Trophoblast cell (in vitro differentiated cells and primary cell): ENCODE data around the gene EPHA4.

ENCODE experiments used
- DNase-seq, 2 donors: peaks; one replicate each; pipeline ENCODE4 v3.0.0-alpha.2; 2016
- H2AFZ ChIP-seq: 2 replicates; pipeline ENCODE4 v1.6.1; 2013; ENCODE audit warnings: low read length, moderate library complexity, mild to moderate bottlenecking; ENCODE audit not compliant: insufficient read depth, poor library complexity
- H2AK5ac ChIP-seq: 2 replicates; pipeline ENCODE4 v1.6.1; 2013; ENCODE audit warnings: mild to moderate bottlenecking, low read length
- H2BK120ac ChIP-seq: 2 replicates; pipeline ENCODE4 v1.6.1; 2013; ENCODE audit warnings: low read length, mild to moderate bottlenecking, moderate library complexity; ENCODE audit not compliant: insufficient read depth, poor library complexity
- H2BK12ac ChIP-seq: 2 replicates; pipeline ENCODE4 v1.6.1; 2013; ENCODE audit warnings: mild to moderate bottlenecking, low read length, moderate library complexity
- H2BK5ac ChIP-seq: 2 replicates; pipeline ENCODE4 v1.6.1; 2013; ENCODE audit warnings: low read length, low read depth, moderate library complexity, mild to moderate bottlenecking; ENCODE audit not compliant: poor library complexity
- H3K14ac ChIP-seq: 2 replicates; pipeline ENCODE4 v1.6.1; 2013; ENCODE audit warnings: mild to moderate bottlenecking, low read length
- H3K18ac ChIP-seq: 2 replicates; pipeline ENCODE4 v1.6.1; 2013; ENCODE audit warnings: mild to moderate bottlenecking, low read length
- H3K23ac ChIP-seq: 2 replicates; pipeline ENCODE4 v1.6.1; 2013; ENCODE audit warnings: low read length
- H3K27ac ChIP-seq: 2 replicates; pipeline ENCODE4 v1.5.1; 2013; ENCODE audit warnings: low read depth, mild to moderate bottlenecking, inconsistent platforms, low read length, moderate library complexity
- H3K27me3 ChIP-seq: 2 replicates; pipeline ENCODE4 v1.6.1; 2013; ENCODE audit warnings: inconsistent platforms, mild to moderate bottlenecking, low read length, moderate library complexity; ENCODE audit not compliant: insufficient read depth
- H3K36me3 ChIP-seq, 2 experiments: 1 replicate in 1 of 2; 2 replicates in 1 of 2; pipeline ENCODE4 v1.6.1; 2013; ENCODE audit warnings: low read length in 2 of 2, mild to moderate bottlenecking in 2 of 2, moderate library complexity in 1 of 2; ENCODE audit not compliant: insufficient read depth in 2 of 2, control insufficient read depth in 1 of 2
- H3K4ac ChIP-seq: 2 replicates; pipeline ENCODE4 v1.6.1; 2013; ENCODE audit warnings: low read depth, mild to moderate bottlenecking, low read length, moderate library complexity
- H3K4me1 ChIP-seq, 2 experiments: 1 replicate in 1 of 2; 2 replicates in 1 of 2; pipeline ENCODE4 v1.6.1; 2013; ENCODE audit warnings: low read length in 2 of 2, mild to moderate bottlenecking in 2 of 2, moderate library complexity in 1 of 2; ENCODE audit not compliant: insufficient read depth in 2 of 2, control insufficient read depth in 1 of 2
- H3K4me2 ChIP-seq: 2 replicates; pipeline ENCODE4 v1.6.1; 2013; ENCODE audit warnings: inconsistent platforms, mild to moderate bottlenecking, low read length, moderate library complexity
- H3K4me3 ChIP-seq: 2 replicates; pipeline ENCODE4 v1.5.1; 2013; ENCODE audit warnings: mild to moderate bottlenecking, low read depth, low read length, inconsistent platforms
- H3K79me1 ChIP-seq: one replicate; pipeline ENCODE4 v1.6.1; 2013; ENCODE audit warnings: low read length
- H3K79me2 ChIP-seq: 2 replicates; pipeline ENCODE4 v1.6.1; 2013; ENCODE audit warnings: low read length, mild to moderate bottlenecking; ENCODE audit not compliant: control insufficient read depth, insufficient read depth, poor library complexity
- H3K9ac ChIP-seq: 2 replicates; pipeline ENCODE4 v1.6.1; 2013; ENCODE audit warnings: mild to moderate bottlenecking, low read length
- H3K9me3 ChIP-seq: 2 replicates; pipeline ENCODE4 v1.6.1; 2013; ENCODE audit warnings: low read depth, mild to moderate bottlenecking, control low read depth, inconsistent platforms, low read length; ENCODE audit not compliant: insufficient read depth
- H4K12ac ChIP-seq: 2 replicates; pipeline ENCODE4 v1.6.1; 2013; ENCODE audit warnings: low read depth, mild to moderate bottlenecking, low read length, moderate library complexity
- H4K8ac ChIP-seq: 2 replicates; pipeline ENCODE4 v1.6.1; 2013; ENCODE audit warnings: low read depth, mild to moderate bottlenecking, low read length, moderate library complexity
- H4K91ac ChIP-seq: one replicate; pipeline ENCODE4 v1.6.1; 2013; ENCODE audit warnings: low read depth, mild to moderate bottlenecking, low read length, moderate library complexity
- WGBS: extraction: QIAGEN DNeasy Blood & Tissue Kit; methylation state at CpG from one replicate; pipeline ENCODE4 v1.1.7; 2013; ENCODE audit warnings: missing lambda C conversion rate; ENCODE audit not compliant: insufficient read length, insufficient coverage; ENCODE audit errors: extremely low coverage; 5-methylcytosine and 5-hydroxymethylcytosine counted together

The EPHA4 gene

DNA sequence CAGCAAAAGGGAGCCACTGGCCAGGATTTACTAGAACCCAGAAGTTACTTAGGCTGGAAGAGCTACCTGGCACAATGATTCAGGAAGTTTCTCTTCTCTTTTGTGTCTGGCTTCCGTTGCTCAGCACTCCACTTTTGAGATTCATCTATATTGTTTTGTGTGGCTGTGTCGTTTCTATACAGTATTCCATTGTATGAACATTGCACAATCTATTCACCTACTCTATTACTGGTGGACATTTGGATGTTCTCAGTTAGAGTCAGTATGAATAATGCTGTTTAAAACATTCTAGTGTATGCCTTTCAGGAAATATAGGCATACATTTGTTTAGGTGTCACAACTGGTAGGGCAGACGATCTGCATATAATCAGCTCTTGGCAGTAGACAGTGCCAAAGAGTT lies 36.3 kb upstream of the EPHA4 start:
- no peak overlapping the region for H3K18ac ChIP-seq
- no peaks in the 10 kb centered on the region for H3K36me3 ChIP-seq
- no peaks in the 10 kb centered on the region for H3K79me2 ChIP-seq
- H3K27ac ChIP-seq: no peak overlapping the region
- H4K12ac ChIP-seq: no peak overlapping the region
- H3K79me1 ChIP-seq: no peaks in the 10 kb centered on the region
- H2BK12ac ChIP-seq: no peak overlapping the region
- no peak overlapping the region for H4K8ac ChIP-seq
- H2AFZ ChIP-seq: no peak overlapping the region
- H2BK5ac ChIP-seq: no peak overlapping the region
- no peak for DNase-seq
- H3K4ac ChIP-seq: no peak overlapping the region
- H2AK5ac ChIP-seq: no peak overlapping the region
- H2BK120ac ChIP-seq: no peak overlapping the region
- no peak overlapping the region for H3K4me3 ChIP-seq
- no peaks in the 10 kb centered on the region for H3K9me3 ChIP-seq
- no peak overlapping the region for H3K9ac ChIP-seq
- H3K14ac ChIP-seq: no peak overlapping the region
- no peak overlapping the region for H3K23ac ChIP-seq
- WGBS: no CpG with 5 or more reads among the region's 3 CpGs
- no peaks in the 10 kb centered on the region for H3K4me1 ChIP-seq
- no peaks in the 10 kb centered on the region for H3K27me3 ChIP-seq
- H3K4me2 ChIP-seq: no peak overlapping the region
- H4K91ac ChIP-seq: no peak overlapping the region

DNA sequence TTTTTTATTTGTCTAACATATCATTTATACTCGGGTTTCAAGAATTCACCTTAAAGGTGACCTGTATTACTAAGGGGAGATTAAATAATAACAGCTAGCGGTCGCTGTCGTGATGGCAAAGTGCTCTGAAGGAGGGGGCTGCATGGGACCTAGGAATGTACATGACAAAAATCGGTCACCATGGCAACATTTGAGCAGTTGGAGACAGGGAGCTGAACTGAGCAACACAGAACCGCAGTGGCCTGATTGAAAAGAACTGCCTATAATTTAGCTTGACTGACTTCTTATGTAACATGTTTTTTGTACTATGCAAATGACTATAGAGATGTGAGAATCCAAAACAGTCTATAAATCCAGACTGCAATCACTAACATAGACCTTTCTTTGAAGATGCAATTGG lies 34.3 kb upstream of the EPHA4 start:
- Histone ChIP-seq H4K12ac (no peak overlapping the region), H2AFZ (no peak overlapping the region), H3K27me3 (no peaks in the 10 kb centered on the region), H3K4me2 (no peak overlapping the region), H3K79me2 (no peaks in the 10 kb centered on the region), H2BK12ac (no peak overlapping the region), H3K4me3 (no peak overlapping the region), H2BK5ac (no peak overlapping the region), H3K9ac (no peak overlapping the region), H3K18ac (no peak overlapping the region), H3K9me3 (no peaks in the 10 kb centered on the region), H3K79me1 (no peaks in the 10 kb centered on the region), H3K27ac (no peak overlapping the region), H2BK120ac (no peak overlapping the region), H4K8ac (no peak overlapping the region), H3K14ac (no peak overlapping the region), H2AK5ac (no peak overlapping the region), H3K4ac (no peak overlapping the region), H3K36me3 (no peaks in the 10 kb centered on the region), H3K4me1 (peaks cover 0 to 2% of the 10 kb centered on the region in 2 experiments), H3K23ac (no peak overlapping the region), H4K91ac (no peak overlapping the region)
- no peak for DNase-seq
- WGBS: no CpG with 5 or more reads among the region's 6 CpGs

- Histone ChIP-seq H3K36me3 (no peaks in the 10 kb centered on the region), H3K9me3 (no peaks in the 10 kb centered on the region), H4K12ac (no peak overlapping the region), H4K8ac (no peak overlapping the region), H3K23ac (no peak overlapping the region), H3K4me2 (no peak overlapping the region), H3K27me3 (no peaks in the 10 kb centered on the region), H3K18ac (no peak overlapping the region), H3K27ac (no peak overlapping the region), H3K4me1 (peaks cover 0 to 2% of the 10 kb centered on the region in 2 experiments), H4K91ac (no peak overlapping the region), H3K79me2 (no peaks in the 10 kb centered on the region), H2BK12ac (no peak overlapping the region), H3K79me1 (no peaks in the 10 kb centered on the region), H2AFZ (no peak overlapping the region), H3K4ac (no peak overlapping the region), H2BK5ac (no peak overlapping the region), H3K14ac (no peak overlapping the region), H3K4me3 (no peak overlapping the region), H2AK5ac (no peak overlapping the region), H3K9ac (no peak overlapping the region), H2BK120ac (no peak overlapping the region)
- no peak for DNase-seq
- WGBS: no CpG with 5 or more reads among the region's 2 CpGs
Observed at GRCh38 chr2:221605751-221606240, 33.7 kb upstream of the EPHA4 start.

DNA sequence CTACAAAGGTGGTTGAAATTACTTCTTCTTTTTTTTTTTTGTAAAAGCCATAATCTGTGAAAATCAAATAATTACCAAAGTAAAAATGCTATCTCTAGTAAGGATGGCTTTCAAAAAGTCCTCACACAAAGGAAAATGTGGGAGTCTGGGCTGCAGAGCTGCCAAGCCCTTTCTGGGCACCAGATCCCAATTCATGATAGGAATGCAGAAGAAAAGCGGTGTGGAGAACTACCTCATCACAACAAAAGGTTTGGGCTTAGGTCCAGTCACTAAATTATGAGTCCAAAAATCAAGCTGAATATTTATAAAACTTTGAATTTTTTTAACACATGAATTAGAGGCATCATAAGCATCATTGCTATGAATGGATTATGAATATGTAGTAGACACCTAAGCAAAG lies 30.8 kb upstream of the EPHA4 start:
- no peak for DNase-seq
- H3K27ac ChIP-seq: no peak overlapping the region
- H3K27me3 ChIP-seq: no peaks in the 10 kb centered on the region
- no peak overlapping the region for H3K4me2 ChIP-seq
- no peak overlapping the region for H3K4me3 ChIP-seq
- no peak overlapping the region for H2BK5ac ChIP-seq
- H3K36me3 ChIP-seq: no peaks in the 10 kb centered on the region
- H4K12ac ChIP-seq: no peak overlapping the region
- H4K91ac ChIP-seq: no peak overlapping the region
- no peaks in the 10 kb centered on the region for H3K79me2 ChIP-seq
- H3K79me1 ChIP-seq: no peaks in the 10 kb centered on the region
- H2AK5ac ChIP-seq: no peak overlapping the region
- H3K14ac ChIP-seq: no peak overlapping the region
- H3K23ac ChIP-seq: no peak overlapping the region
- H3K18ac ChIP-seq: no peak overlapping the region
- H4K8ac ChIP-seq: no peak overlapping the region
- peaks cover 4 to 5% of the 10 kb centered on the region in 2 experiments for H3K4me1 ChIP-seq
- H3K9me3 ChIP-seq: no peaks in the 10 kb centered on the region
- no peak overlapping the region for H2BK12ac ChIP-seq
- H3K4ac ChIP-seq: no peak overlapping the region
- no peak overlapping the region for H2BK120ac ChIP-seq
- no CpG with 5 or more reads among the region's 1 CpG for WGBS
- H2AFZ ChIP-seq: no peak overlapping the region
- no peak overlapping the region for H3K9ac ChIP-seq
